NCI-H2107 treated with DMSO at 0.1 percent for 48 hours (cell line): ENCODE results near the gene MAP2K7.
A peak's percentile ranks its signal among the peaks of the same experiment; 100 is the strongest.

Source experiments
- DNase-seq: peaks from one replicate; lab custom pipeline; 2025; ENCODE audit not compliant: unreplicated experiment; lab: John Stamatoyannopoulos, UW

Gene MAP2K7

DNA sequence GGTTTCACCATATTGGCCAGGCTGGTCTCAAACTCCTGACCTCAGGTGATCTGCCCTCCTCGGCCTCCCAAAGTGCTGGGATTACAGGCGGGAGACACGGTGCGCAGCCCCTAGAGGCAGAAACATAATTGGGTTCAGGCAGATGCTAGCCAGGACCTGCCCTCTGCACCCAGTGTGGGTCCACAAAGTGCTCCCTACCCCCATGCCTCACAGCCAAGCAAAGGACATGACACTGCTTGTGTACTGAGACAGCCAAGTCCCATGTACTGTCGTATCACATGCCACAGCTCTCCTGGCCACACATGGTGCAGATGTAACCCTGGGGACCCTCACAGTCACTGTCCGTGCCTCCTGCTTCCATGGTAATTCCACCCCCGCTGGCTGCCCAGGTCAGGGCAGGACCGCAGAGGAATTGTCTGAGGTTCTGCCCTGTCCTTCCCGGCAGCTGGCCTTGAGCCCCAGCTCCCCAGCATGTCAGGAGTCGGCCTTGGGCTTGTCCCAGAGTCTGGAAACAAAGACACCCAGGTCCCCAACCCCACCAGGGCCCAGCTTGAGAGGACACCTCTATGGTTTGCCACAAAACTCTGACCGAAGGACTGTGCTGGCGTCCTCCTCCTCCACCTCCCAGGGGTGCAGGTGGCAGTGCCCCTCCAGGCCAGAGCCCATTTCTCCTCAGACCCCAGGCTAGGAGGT, 37.1 kb upstream of the MAP2K7 start:
- no peak for DNase-seq

DNA sequence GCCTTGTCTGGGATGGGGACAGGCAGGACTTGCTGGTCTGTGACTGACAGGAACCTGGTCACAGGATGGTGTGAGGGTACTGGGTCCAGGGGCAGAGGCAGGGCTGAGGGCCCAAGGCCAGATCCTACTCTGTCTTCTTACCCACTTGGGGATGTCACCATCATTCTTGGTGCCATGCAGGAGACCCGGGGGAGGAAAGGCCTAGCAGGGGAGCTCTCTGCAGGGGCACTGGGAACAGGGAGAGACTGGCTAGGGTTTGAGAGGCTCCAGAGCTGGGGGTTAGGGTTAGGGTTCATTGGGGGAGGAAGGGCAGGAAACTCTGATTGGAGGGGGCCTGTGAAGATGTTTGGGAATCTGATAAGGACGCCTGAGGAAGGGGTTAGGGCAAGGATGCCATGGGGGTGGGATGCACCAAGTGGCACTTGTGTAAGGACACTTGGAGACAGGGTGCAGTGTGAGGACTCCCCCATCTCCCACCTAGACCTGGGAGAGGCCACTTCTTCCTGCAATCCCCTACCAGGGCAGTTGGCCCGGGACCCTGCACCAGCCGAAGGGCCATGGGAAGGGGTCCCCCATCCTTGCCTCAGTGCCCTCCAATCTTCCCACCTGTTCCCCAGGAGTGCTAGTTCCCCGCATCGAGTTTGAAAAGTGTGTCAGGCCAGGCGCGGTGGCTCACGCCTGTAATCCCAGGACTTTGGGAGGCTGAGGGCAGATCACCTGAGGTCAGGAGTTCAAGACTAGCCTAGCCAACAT, 36.4 kb upstream of the MAP2K7 start:
- DNase-seq = no peak

DNA sequence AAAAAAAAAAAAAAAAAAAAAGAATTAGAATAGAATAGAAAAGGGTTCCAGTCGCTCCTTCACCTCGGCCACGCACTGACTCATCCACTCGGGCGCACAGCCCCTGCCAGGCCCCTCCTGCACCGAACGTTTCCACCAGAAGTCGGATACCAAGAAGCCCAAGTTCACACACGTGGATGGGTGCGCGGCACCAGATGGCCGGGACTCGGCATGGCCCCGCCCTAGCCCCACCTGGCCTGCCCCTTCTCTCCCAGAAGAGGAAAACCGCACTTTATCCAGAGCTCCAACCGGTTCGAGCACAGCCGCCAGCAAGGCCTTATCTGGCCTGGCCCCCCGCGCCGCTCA, 35.4 kb upstream of the MAP2K7 start:
- no peak for DNase-seq

DNA sequence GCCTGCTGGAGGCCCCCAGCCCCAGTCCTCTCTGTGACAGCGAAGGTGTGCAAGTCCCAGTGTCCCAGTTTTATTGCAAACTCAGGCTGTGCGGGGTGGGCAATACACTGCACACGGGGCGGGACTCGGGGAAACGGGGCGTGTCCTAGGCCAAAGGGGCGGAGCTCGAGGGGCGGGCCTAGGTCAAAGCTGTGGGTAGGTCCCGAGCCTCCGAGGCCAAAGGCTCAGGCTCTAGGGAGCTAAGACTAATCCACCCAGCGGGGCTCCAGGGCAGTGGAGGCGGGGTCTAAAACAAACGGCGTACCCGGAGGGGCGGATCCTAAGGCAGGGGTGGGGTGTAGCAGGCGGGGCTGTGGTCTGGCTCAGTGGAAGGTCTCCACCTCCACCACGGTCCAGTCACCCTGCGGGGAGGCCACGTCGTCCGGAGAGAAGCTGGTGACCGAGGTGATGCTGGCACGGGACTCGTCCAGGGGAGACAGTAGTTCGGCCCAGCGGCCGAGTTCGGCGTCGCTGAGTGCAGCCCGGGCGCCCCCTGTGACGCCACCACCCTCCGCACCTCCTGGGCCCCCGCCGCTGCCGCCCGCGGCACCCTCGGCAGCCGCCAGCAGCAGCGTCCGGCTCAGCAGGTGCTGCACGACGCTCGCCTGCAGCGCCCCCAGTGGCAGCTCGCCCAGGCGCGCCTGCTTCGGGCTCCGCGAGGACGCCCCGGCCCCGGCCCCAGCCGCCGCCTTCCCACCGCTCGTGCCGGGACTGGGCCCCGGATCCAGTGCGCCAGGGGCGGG, 34.8 kb upstream of the MAP2K7 start:
- no peak for DNase-seq

DNA sequence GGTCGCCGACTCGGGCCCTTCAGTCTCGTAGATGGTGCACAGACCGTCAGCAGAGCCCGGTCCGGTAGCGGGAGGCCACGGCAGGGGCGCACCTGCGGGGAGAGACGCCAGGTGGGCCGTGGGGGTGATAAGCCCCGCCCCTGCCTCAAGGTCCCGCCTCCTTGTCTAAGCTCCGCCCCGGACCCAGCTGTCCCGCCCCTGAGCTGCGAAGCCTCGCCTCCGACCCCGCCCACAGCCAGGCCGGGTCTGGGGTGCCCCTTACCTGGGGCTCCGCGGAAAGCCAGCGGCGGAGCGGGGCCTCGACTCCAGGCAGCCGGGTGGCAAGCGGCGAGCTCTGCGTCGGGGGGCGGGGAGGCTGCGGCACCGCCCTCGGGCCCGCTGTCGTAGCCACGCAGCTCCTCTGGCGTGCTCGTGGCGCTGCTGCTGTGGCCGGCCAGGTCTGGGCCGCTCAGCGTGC, 34.2 kb upstream of the MAP2K7 start:
- DNase-seq = no peak

DNA sequence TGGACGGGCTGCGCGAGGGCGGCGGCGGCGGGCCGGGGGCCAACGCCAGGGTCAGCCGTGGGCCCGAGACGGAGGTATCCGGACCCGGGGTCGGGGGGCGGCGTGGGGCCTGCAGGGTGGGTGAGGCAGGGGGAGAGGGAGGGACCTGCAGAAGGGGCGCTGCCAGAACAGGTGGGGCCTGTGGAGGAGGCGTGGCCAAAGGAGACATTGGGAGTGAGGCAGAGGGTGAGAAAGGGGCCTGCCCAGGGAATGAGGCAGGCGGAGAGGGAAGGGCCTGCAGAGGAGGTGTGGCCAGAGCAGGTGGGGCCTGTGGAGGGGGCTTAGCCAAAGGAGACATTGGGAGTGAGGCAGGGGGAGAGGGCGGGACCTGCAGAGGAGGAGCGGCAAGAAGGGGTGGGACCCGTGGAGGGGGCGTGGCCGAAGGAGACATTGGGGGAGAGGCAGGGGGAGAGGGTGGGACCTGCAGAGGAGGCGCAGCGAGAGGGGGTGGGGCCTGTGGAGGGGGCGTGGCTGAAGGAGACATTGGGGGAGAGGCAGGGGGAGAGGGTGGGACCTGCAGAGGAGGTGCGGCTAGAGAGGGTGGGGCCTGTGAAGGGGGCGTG, 33.7 kb upstream of the MAP2K7 start:
- DNase-seq = no peak

GRCh38 chr19:7870571-7871436, 32.9 kb upstream of the MAP2K7 start:
- DNase-seq = no peak

GRCh38 chr19:7871437-7872305, 32.0 kb upstream of the MAP2K7 start:
- peak; percentile 58 for DNase-seq

DNA sequence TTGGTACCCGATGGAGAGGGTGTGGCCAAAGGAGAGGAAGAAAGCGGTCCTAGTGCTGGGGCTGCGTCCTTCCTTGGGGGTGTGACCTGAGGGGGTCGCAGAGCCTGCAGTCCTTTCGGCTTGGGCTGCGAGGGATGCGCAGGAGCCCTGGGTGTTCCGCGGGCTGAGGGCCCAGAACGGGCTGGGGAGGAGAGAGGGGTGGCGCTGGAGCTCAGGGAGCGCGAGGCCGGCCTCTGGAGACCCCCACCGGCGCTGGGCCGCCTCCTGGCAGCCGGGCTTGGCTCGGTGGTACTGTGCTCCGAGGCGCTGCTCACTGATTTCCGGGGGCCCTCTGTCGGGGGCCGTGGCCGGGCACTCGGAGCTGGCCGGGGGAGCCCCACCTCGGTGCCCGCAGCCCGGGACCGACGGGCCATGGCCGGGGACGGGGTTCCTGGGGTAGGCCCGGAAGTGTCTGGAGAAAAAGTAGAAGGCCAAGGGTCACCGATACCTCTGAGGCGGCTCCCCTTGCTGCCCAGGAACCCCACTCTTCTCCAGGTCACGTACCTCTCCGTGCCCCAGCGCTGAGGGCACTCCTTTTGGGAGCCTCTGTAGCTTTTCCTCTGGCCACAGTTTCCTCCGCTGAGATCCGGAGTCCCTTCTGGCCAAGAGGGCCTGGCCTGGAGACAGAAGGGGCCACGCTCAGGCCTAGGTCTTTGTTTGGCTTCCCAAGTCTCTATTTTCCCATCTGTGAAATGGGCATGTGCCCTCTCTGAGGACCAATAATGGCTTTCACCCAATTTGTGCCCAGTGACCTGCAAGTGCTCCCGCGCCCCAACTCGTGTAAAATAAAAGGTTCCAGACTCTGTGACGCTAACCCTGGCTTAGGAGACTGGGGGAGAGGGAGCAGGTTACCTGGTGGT, 31.1 kb upstream of the MAP2K7 start:
- no peak for DNase-seq

DNA sequence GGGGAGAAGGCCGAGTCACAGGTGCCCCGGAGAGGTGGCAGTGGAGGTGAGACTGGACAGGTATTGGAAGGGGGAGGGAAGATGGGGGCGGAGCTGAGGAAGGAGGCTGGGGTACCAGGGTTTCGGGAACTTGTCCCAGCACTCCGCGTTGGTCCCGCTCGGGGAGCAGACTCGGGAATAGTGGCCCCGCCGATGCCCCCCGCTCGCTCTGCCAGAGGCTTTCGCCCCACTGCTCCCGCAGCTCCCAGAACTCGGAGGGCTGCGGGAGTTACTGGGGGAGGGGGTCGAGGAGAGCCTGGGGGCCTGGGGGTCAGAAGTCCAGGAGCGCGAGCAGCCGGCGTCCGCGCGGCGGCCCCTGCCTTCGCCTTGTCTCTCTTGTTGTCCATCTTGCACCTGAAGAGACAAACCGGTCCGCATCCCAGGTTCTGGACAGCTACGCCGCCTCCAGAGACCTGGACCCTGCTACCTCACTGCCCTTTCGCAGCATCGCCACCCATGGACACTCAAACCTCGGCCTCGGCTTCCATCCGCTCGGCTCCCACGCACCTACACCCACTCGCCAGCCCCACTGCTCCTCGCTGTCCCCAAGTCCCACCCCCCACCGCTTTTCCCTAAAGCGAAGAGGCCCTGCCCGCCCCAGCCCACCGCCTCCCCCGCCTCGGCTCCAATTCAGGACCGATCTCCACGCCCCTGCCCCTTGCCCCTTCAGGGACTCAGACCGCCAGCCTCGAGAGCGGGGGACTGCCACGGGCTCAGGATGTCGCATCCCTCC, 30.2 kb upstream of the MAP2K7 start:
- DNase-seq = no peak

GRCh38 chr19:7874076-7874896, 29.4 kb upstream of the MAP2K7 start, which contains the start of gene PRR36:
Gene PRR36, minus strand, starts transcription at chr19:7874390. Its CDS starts 701 bp downstream, at chr19:7873689.
- peak; percentile 69 for DNase-seq

DNA sequence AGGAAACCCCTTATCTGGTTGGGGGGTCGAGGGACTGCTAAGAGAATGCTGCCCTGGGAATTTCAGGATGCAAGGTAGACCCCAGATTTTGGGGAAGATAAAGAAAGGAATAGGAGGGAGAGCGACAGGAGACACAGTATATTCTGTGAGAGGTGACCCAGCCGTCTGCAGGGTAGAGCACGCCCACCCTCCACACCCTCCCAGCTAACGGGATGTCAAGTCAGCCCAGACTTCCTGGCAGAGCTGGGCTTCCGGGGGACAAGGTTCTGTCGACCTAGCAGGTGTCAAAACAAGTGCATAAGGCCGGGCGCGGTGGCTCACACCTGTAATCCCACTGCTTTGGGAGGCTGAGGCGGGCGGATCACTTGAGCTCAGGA, 28.8 kb upstream of the MAP2K7 start:
- peak; percentile 37 for DNase-seq

GRCh38 chr19:7877249-7877836, 26.3 kb upstream of the MAP2K7 start:
- no peak for DNase-seq

DNA sequence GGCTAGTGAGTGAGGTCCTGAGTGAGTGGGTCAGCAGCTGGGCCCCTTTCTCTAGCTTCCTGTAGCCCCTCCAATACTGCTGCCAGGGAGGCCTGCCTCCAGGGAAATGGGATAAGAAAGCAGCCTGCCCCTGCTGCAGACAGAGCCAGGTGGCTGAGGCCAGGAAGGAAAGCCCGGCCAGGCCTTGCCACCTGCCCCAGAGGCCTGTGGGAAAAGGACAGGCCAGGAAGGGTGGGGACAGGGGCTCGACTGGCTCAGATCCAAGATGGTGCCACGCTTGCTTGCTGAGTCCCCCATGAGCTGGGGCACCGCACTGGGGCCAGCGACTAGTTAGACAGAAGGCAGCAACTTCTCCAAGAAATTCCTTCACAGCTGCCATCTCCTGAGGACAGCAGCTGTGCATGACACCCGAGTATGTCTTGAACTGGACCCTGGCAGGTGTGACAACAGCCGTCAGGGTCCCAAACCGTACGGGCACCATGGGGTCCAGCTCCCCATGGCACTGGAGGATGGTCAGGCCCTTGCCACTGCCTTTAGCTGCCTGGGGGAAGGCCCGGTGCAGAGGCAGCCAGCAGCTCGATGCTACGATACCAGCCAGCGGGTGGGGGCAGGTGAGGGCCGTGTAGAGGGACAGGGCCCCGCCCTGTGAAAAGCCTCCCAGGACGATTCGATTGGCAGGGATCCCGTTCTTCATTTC, 24.4 kb upstream of the MAP2K7 start:
- no peak for DNase-seq

DNA sequence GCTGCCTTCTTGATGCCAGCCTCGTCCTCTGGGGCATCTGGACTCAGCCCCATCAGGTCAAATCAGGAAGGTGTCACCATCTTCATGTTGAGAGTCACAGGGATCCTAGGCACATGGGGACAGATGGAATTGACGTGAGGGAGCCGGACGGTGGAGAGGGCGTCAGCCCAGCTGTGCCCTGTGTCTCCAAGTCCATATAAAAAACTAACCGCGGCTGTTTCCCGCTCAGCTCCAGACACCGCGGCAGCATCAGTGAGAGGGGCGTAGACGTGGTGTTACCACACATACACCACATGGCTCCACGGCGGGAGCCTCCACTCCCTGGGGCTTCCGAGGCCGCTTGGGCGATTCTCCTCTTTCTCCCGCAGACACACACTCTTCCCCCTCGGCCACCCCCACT, 23.8 kb upstream of the MAP2K7 start:
- DNase-seq = no peak

- no peak for DNase-seq
Measured at GRCh38 chr19:7881910-7882309, 21.8 kb upstream of the MAP2K7 start.
